HepG2 (cell line): Measurements from ENCODE around the gene C2CD4A. TPM values are rescaled to one million over a fixed set of nuclear protein-coding genes. Genes with fewer than 3 reads are reported as not detected.

Experiments used
- ATF1 ChIP-seq: IDR thresholded peaks from 2 replicates; pipeline ENCODE4 v1.6.1; 2016; ENCODE audit warnings: mild to moderate bottlenecking, control low read depth
- FOXA1 ChIP-seq, 2 experiments: fragments of 450-650 bp in 1 of 2; sonication (generic) in 1 of 2; formaldehyde crosslinking in 1 of 2; IDR thresholded peaks; 2 replicates each; pipeline versions ENCODE4 v1.4.0 to v1.6.1; 2016 to 2020; ENCODE audit warnings: missing genetic modification reagents in 1 of 2
- HDAC1 ChIP-seq: sonication (generic); formaldehyde crosslinking; IDR thresholded peaks from 2 replicates; pipeline ENCODE4 v1.5.1; 2020; ENCODE audit warnings: mild to moderate bottlenecking, missing genetic modification reagents
- HMG20B ChIP-seq: conservative IDR thresholded peaks from 2 replicates; pipeline ENCODE4 v1.6.1; 2016; ENCODE audit warnings: missing genetic modification reagents, missing compliant biosample characterization
- JUND ChIP-seq: sonication (generic); formaldehyde crosslinking; IDR thresholded peaks from 2 replicates; pipeline ENCODE4 v1.8.0; 2022; ENCODE audit warnings: mild to moderate bottlenecking, missing genetic modification reagents
- KDM3A ChIP-seq: IDR thresholded peaks from 2 replicates; pipeline ENCODE4 v1.6.1; 2018; ENCODE audit warnings: low read depth, missing compliant biosample characterization
- KLF11 ChIP-seq: IDR thresholded peaks from 2 replicates; pipeline ENCODE4 v1.6.1; 2016; ENCODE audit warnings: missing compliant biosample characterization
- KLF15 ChIP-seq: sonication (generic); formaldehyde crosslinking; IDR thresholded peaks from 2 replicates; pipeline ENCODE4 v1.8.1; 2023; ENCODE audit warnings: borderline replicate concordance, mild to moderate bottlenecking, inconsistent platforms, missing genetic modification reagents, mixed read lengths
- NCOR1 ChIP-seq: fragments of 200-600 bp; sonication (generic); IDR thresholded peaks from 2 replicates; pipeline ENCODE4 v1.7.0; 2017; ENCODE audit warnings: antibody characterized with exemption, low read length, borderline replicate concordance
- NR3C1 ChIP-seq: sonication (generic); formaldehyde crosslinking; IDR thresholded peaks from 2 replicates; pipeline ENCODE4 v1.4.0; 2020; ENCODE audit warnings: missing genetic modification reagents
- NRL ChIP-seq: sonication (generic); formaldehyde crosslinking; IDR thresholded peaks from 2 replicates; pipeline ENCODE4 v1.5.0; 2020; ENCODE audit warnings: missing genetic modification reagents, mild to moderate bottlenecking, moderate library complexity, borderline replicate concordance
- RARA ChIP-seq: IDR thresholded peaks from 2 replicates; pipeline ENCODE4 v1.6.1; 2016; ENCODE audit warnings: missing genetic modification reagents, missing compliant biosample characterization
- TCF7L2 ChIP-seq: IDR thresholded peaks from 2 replicates; pipeline ENCODE4 v1.6.1; 2011; ENCODE audit warnings: mild to moderate bottlenecking, low read depth, low read length, moderate library complexity
- TGIF2 ChIP-seq: IDR thresholded peaks from 2 replicates; pipeline ENCODE4 v1.6.1; 2016; ENCODE audit warnings: control low read depth, missing compliant biosample characterization
- XRCC5 ChIP-seq: fragments of 200-400 bp; formaldehyde crosslinking; optimal IDR thresholded peaks from 2 replicates; pipeline ENCODE3; 2017; ENCODE audit warnings: mild to moderate bottlenecking, low read length
- ZBTB20 ChIP-seq: sonication (generic); formaldehyde crosslinking; IDR thresholded peaks from 2 replicates; pipeline ENCODE4 v1.8.1; 2023; ENCODE audit warnings: missing genetic modification reagents, low read depth, mild to moderate bottlenecking, borderline replicate concordance
- ZBTB42 ChIP-seq: sonication (generic); formaldehyde crosslinking; IDR thresholded peaks from 2 replicates; pipeline ENCODE4 v1.5.0; 2020; ENCODE audit warnings: mild to moderate bottlenecking, missing genetic modification reagents
- ZFAT ChIP-seq: sonication (generic); formaldehyde crosslinking; conservative IDR thresholded peaks from 2 replicates; pipeline ENCODE4 v1.8.1; 2023; ENCODE audit warnings: missing genetic modification reagents, inconsistent platforms
- ZNF136 ChIP-seq: sonication (generic); formaldehyde crosslinking; IDR thresholded peaks from 2 replicates; pipeline ENCODE4 v1.8.1; 2022; ENCODE audit warnings: low read depth, mild to moderate bottlenecking, moderate library complexity, missing genetic modification reagents
- ZNF253 ChIP-seq: sonication (generic); formaldehyde crosslinking; IDR thresholded peaks from 2 replicates; pipeline ENCODE4 v1.8.0; 2022; ENCODE audit warnings: mild to moderate bottlenecking, missing genetic modification reagents, borderline replicate concordance
- ZNF296 ChIP-seq: sonication (generic); formaldehyde crosslinking; conservative IDR thresholded peaks from 2 replicates; pipeline ENCODE4 v1.5.0; 2020; ENCODE audit warnings: mild to moderate bottlenecking, missing genetic modification reagents
- ZNF329 ChIP-seq: sonication (generic); formaldehyde crosslinking; IDR thresholded peaks from 2 replicates; pipeline ENCODE4 v1.9.0; 2021; ENCODE audit warnings: low read depth, mild to moderate bottlenecking, missing genetic modification reagents
- ZNF572 ChIP-seq: sonication (generic); formaldehyde crosslinking; IDR thresholded peaks from 2 replicates; pipeline ENCODE4 v1.5.1; 2020; ENCODE audit warnings: mild to moderate bottlenecking, missing genetic modification reagents
- ZNF720 ChIP-seq: sonication (generic); formaldehyde crosslinking; IDR thresholded peaks from 2 replicates; pipeline ENCODE4 v1.4.0; 2020; ENCODE audit warnings: missing genetic modification reagents
- ZNF75D ChIP-seq: sonication (generic); formaldehyde crosslinking; IDR thresholded peaks from 2 replicates; pipeline ENCODE4 v1.8.1; 2023; ENCODE audit warnings: missing genetic modification reagents, mild to moderate bottlenecking, borderline replicate concordance
- ZNF777 ChIP-seq: sonication (generic); formaldehyde crosslinking; IDR thresholded peaks from 2 replicates; pipeline ENCODE4 v1.4.0; 2020; ENCODE audit warnings: missing genetic modification reagents
- ZNF816 ChIP-seq: sonication (generic); formaldehyde crosslinking; IDR thresholded peaks from 2 replicates; pipeline ENCODE4 v1.8.0; 2022; ENCODE audit warnings: missing genetic modification reagents, mild to moderate bottlenecking, borderline replicate concordance
- polyA plus RNA-seq, 8 experiments: library from polyadenylated mRNA; depleted of rRNA in 3 of 8; stranded (reverse) in 7 of 8; unstranded in 1 of 8; fragments of >200 nt; fragmentation: Illumina TruSeq in 4 of 8; extraction: Trizol in 4 of 8; gene quantifications; 2 replicates each; pipeline versions ENCODE4 v1.2.1 to v1.2.3, GENCODE V29; 2011 to 2016; ENCODE audit warnings: low read depth in 4 of 8, missing spikeins in 1 of 8, mixed read lengths in 1 of 8; ENCODE audit not compliant: insufficient read depth in 1 of 8
- total RNA-seq, 5 experiments: library from RNA; depleted of rRNA; stranded (reverse); fragments of >200 nt; fragmentation: Illumina TruSeq; extraction: Trizol; gene quantifications; 2 replicates each; pipeline ENCODE4 v1.2.3, GENCODE V29; 2016; ENCODE audit warnings: low read depth in 1 of 5
- TF ChIP-seq, protein P1 (sequence below): sonication (generic); formaldehyde crosslinking; IDR thresholded peaks from 2 replicates; pipeline ENCODE4 v1.5.0; 2020; ENCODE audit warnings: mild to moderate bottlenecking, missing genetic modification reagents
- TF ChIP-seq, protein P2 (sequence below): IDR thresholded peaks from 2 replicates; pipeline ENCODE4 v1.6.1; 2016; ENCODE audit warnings: missing genetic modification reagents, missing compliant biosample characterization
- TF ChIP-seq, protein P3 (sequence below): sonication (generic); formaldehyde crosslinking; IDR thresholded peaks from 2 replicates; pipeline ENCODE4 v1.5.1; 2020; ENCODE audit warnings: missing genetic modification reagents, mild to moderate bottlenecking, borderline replicate concordance

Gene C2CD4A
- total and polyA plus RNA-seq, 2 of the 13 experiments (the other 11 are each of a cell fraction or from before 2014, with no cell fraction given), result 0.20 TPM; not detected in 1

DNA sequence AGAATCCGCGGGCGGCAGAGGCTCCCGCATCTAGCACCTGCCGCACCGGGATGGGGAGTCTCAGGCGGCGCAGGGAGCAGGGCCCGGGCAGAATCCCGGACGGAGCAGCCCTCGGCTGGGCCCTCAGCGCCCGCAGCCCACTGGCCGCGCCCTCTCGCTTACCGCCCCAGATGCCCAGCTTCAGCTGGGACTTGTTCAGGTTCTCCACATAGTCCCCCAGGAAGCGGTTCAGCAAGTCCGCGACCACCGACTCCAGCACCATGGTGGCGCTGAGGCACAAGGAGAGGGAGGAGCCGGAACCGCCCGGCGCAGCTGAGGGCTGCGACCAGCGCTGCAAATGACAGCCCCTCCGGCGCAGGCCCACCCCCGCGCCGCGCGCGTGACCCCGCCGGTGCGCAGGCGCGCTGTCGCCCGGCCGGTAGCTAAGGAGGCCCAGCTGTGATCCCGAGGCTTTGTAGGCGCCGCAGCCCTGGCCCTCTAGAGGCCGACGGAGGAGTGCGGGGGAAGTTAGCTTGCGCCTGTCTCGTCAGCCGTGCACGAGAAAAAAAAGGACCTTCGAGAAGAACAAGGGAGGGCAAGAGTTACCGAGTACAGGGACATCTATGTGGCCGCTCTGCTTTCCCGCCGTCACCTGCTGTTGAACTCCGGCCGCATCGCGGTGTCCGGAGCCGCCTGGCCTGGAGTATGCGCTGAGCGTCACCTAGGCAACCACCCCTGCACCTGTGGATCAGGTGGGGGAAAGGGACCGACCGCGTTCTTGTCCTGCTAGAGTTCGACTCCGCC lies 6.5 kb upstream of the C2CD4A start, which contains the start of gene VPS13C (continued):
- TF ChIP-seq RARA (peak; percentile 53), ATF1 (CRISPR knock-in tag) (no peak), ZBTB42 (CRISPR knock-in tag) (no peak), NRL (CRISPR knock-in tag) (no peak; the same call in 1 of the 2 replicates), NR3C1 (no peak), ZNF296 (CRISPR knock-in tag) (no peak), ZBTB20 (peak; percentile 68; the same call in 1 of the 2 replicates), XRCC5 (peak; percentile 94), ZNF75D (CRISPR knock-in tag) (no peak), JUND (CRISPR knock-in tag) (no peak), FOXA1 (IDR thresholded peaks at IDR 0.05) (no peak), FOXA1 (CRISPR knock-in tag; IDR thresholded peaks at IDR 0.05) (no peak), ZFAT (CRISPR knock-in tag) (0 out of 2 replicates have a peak, but pooled peaks have one; percentile 73), ZNF816 (no peak), TGIF2 (0 out of 2 replicates have a peak, but pooled peaks have one; percentile 76), ZNF720 (no peak), ZNF777 (CRISPR knock-in tag) (peak; percentile 80), KDM3A (CRISPR knock-in tag) (peak; percentile 50; the same call in 1 of the 2 replicates), ZNF136 (CRISPR knock-in tag) (no peak), HMG20B (CRISPR knock-in tag) (no peak), KLF15 (CRISPR knock-in tag) (no peak; the same call in 1 of the 2 replicates), KLF11 (no peak), NCOR1 (no peak), ZNF253 (CRISPR knock-in tag) (no peak), ZNF572 (CRISPR knock-in tag) (peak; percentile 80; the same call in 1 of the 2 replicates), ZNF329 (no peak), HDAC1 (CRISPR knock-in tag) (peak; percentile 37), TCF7L2 (no peak)
- TF ChIP-seq, protein P1, sequence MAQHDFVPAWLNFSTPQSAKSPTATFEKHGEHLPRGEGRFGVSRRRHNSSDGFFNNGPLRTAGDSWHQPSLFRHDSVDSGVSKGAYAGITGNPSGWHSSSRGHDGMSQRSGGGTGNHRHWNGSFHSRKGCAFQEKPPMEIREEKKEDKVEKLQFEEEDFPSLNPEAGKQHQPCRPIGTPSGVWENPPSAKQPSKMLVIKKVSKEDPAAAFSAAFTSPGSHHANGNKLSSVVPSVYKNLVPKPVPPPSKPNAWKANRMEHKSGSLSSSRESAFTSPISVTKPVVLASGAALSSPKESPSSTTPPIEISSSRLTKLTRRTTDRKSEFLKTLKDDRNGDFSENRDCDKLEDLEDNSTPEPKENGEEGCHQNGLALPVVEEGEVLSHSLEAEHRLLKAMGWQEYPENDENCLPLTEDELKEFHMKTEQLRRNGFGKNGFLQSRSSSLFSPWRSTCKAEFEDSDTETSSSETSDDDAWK, result no peak
- TF ChIP-seq, protein P2, sequence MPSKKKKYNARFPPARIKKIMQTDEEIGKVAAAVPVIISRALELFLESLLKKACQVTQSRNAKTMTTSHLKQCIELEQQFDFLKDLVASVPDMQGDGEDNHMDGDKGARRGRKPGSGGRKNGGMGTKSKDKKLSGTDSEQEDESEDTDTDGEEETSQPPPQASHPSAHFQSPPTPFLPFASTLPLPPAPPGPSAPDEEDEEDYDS (CRISPR knock-in tag), result peak; percentile 63; the same call in 1 of the 2 replicates
- TF ChIP-seq, protein P3, sequence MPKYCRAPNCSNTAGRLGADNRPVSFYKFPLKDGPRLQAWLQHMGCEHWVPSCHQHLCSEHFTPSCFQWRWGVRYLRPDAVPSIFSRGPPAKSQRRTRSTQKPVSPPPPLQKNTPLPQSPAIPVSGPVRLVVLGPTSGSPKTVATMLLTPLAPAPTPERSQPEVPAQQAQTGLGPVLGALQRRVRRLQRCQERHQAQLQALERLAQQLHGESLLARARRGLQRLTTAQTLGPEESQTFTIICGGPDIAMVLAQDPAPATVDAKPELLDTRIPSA (CRISPR knock-in tag), result no peak; the same call in 1 of the 2 replicates
